ELF-1 (cell line): ENCODE measurements around the gene VIPAS39.
"Not testable (repeated sequence)": the region's sequence is repeated elsewhere in the genome, so short reads cannot be mapped to it uniquely, and the experiment has no call there.

Experiments used
- DNase-seq: peaks from one replicate; pipeline ENCODE4 v3.0.0-alpha.2; 2016; ENCODE audit warnings: low read depth, low spot score

The VIPAS39 gene

DNA sequence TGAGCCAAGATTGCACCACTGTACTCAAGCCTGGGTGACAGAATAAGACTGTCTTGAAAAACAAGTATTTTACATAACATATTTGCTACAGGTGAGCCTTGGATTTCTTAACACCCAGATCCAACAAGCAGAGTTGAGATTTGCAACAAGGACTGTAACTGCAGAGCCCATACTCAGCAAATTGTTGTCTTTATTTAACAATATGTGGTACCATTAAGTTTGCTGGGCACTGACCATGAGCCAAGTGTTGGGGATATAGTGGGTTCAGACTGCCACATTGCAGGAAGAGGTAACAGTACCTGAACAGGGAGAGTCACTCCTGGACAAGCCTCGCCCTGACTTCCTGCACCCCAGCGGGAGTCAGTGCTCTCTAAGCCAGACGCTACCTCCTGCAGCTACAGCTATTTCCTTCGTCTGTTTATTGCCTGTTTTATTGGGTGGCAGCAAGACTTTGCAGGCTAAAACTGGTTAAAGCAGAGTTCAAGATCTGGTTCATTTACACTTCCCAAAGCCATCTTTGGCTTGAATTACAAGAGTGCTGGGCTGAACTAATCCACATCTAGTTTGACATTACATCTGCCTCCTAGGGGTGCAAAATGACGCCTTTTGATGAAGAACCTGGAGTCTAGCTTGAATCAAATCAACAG, 12.9 kb upstream of the VIPAS39 start:
- DNase-seq = peak; percentile 34

- DNase-seq = no peak
Measured at GRCh38 chr14:77469539-77469938, 12.1 kb upstream of the VIPAS39 start.

- no peak for DNase-seq
Measured at GRCh38 chr14:77469067-77469505, 11.7 kb upstream of the VIPAS39 start.

DNA sequence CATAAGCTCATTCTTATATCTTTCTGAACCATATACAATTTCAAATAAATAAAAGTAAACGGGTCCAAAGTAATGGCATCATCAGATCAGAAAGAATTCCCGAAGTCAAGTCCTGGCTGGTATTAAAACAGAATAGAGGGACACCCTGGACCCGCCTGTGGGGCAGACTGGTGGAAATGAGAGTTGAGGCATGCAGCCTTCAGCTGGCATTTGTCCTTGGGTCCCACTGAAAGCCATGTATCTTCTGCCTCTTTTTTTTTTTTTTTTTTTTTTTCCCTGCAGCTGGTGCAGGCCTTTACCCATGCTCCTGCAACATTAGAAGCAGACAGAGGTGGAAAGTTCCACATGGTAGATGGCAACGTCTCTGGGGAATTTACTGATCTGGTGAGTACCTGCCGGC, 10.4 kb upstream of the VIPAS39 start:
- no peak for DNase-seq

DNA sequence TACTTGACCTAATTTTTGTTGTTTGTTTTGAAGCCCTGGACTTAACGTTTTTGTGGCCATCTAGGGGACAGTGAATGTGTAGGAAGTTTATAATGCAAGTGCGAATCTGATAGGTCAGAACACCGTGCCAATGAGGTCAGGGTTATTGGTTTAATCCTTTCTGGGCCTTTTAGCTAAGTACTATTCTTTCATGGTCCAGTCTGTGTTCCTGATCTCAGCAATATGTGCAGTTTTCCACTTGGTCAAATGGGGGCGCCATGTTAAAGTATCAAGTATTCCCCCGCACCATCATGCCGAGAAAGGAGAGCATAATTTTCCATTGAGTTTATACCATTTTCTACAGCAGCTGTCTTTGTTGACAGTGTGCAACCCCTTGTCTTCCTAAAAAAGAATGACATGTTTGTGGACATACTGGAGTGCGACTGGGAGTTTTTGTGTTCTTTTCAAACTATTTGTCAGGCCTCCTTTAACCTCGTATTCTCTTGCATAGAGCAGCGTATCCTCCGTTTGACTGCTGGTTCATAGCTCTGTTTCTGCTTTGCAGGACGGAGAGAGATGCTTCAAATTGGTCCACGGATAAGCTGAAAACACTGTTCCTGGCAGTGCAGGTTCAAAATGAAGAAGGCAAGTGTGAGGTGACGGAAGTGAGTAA, 1.8 kb upstream of the VIPAS39 start:
- DNase-seq = peak; percentile 63

- DNase-seq = peak; percentile 71
Measured at GRCh38 chr14:77458249-77458950, 999 bp upstream of the VIPAS39 start.

DNA sequence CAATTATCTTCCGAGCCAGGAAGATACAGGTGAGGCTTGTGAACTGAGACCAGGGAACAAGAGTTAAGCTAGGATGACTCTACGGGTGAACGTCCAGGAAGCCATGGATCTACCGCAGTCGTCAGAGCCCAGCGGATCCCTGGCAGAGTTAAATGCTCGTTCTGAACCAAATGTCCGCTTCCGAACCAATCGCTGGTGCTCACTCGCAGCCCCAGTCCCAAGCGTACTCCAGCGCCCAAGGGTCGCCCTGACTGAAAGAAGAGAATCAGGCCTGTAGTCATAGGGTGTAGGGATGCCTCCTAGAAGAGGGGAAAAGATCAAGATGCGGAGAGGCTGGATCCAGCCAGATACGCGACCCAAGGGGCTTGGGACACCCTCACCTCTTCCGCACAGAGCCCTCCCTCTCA, 283 bp downstream of the VIPAS39 start:
- no peak for DNase-seq

GRCh38 chr14:77455966-77456640, 1.3 kb downstream of the VIPAS39 start:
- DNase-seq = no peak

DNA sequence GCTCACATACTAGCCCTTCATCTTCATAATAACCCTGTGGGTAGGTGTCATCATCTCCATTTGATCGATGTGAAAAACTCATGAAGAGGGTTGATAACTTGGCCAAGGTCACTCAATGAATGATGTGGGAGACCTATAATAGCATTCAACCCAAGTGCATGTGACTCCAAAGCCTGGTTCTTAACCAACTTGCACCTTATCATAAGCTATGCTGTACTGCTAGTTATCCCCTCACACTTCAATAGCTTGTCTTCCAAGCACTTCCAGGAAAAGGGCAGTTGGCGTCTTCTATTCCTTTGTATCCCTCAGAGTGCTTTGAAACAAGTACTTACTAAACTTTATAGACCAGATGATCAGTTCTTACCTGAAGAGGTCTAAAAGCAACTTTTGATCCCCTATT, 15.2 kb downstream of the VIPAS39 start:
- DNase-seq = no peak

GRCh38 chr14:77439861-77440260, 17.5 kb downstream of the VIPAS39 start:
- DNase-seq = no peak

DNA sequence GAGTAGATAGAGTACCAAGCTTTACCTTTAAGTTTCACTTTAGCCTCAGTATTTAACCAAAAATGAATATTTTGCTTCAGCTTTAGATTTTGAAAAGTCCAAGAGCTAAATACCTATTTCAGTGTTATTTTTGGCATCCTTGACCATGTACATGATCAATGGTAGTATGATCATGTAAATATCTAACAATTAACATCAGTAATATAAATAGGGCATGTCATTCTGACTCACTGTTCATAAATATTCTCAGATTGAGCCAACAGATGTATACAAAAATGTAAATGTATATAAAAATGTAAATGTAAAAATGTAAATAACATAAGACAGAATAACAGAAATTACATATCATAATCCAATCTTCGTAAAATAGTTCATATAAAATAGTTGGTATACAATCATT, 18.8 kb downstream of the VIPAS39 start:
- DNase-seq = no peak

GRCh38 chr14:77436042-77436441, 21.4 kb downstream of the VIPAS39 start:
- no peak for DNase-seq

GRCh38 chr14:77426396-77426795, 31.0 kb downstream of the VIPAS39 start:
- no peak for DNase-seq

DNA sequence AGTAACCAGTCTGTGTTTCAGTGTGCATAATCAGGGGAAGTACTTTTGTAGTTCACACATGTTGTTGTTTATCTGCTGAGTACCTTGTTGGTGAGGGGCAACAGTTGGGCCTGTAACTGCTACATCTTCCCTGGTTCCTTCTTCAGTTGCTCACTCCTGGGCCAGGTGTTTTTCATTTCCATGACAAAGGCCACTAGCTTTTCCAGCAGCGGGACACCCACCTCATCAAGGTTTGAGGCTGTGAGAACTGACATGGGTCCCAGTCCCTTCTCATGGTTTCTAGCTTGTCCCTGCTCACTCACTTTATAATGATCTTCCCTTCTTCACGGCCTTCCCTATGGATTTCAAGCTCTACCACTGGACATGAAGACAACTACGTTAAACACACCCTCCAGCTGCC, 32.5 kb downstream of the VIPAS39 start:
- DNase-seq = no peak

- no peak for DNase-seq
Measured at GRCh38 chr14:77423423-77423822, 34.0 kb downstream of the VIPAS39 start, which contains the start of gene NOXRED1. TSS of gene NOXRED1 (minus strand) at chr14:77423523. CDS start at chr14:77422889, 634 bp downstream.

DNA sequence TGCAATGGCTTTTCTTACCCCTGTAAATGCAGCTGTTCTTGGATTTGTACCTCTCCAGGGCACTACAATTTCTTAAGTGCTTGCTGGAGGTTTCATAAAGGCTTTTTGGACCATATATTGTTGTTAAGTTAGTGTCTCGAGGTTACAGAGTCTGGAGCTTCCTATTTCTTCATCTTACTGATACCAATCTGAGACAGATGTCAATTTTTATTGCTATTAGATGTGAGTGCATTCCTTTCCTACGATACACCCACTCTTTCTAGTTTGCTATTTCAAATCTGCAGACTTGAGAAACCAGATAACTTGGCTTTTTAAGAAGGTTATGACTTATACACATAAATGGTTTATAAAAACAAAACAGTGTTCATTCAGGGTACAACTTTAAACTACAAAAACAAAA, 36.2 kb downstream of the VIPAS39 start:
- no peak for DNase-seq

- no peak for DNase-seq
Measured at GRCh38 chr14:77416836-77417235, 40.6 kb downstream of the VIPAS39 start.

- DNase-seq = not testable (repeated sequence)
Measured at GRCh38 chr14:77416098-77416497, 41.3 kb downstream of the VIPAS39 start.

DNA sequence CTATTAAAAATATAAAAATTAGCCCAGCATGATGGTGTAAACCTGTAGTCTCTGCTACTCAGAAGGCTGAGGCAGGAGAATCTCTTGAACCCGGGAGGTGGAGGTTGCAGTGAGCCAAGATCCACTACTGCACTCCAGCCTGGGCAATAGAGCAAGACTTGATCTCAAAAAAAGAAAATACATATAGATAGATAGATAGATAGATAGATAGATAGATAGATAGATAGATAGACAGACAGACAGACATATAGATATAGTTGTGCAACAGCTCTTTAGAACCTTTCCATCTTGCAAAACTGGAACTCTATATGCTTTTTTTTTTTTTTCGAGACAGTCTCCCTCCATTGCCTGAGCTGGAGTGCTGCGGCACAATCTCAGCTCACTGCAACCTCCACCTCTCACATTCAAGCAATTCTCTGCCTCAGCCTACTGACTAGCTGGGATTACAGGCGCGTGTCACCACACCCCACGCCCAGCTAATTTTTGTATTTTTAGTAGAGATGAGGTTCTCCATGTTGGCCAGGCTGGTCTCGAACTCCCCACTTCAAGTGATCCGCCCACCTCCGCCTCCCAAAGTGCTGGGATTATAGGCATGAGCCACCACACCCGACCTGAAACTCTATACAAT, 41.9 kb downstream of the VIPAS39 start:
- DNase-seq = not testable (repeated sequence)

DNA sequence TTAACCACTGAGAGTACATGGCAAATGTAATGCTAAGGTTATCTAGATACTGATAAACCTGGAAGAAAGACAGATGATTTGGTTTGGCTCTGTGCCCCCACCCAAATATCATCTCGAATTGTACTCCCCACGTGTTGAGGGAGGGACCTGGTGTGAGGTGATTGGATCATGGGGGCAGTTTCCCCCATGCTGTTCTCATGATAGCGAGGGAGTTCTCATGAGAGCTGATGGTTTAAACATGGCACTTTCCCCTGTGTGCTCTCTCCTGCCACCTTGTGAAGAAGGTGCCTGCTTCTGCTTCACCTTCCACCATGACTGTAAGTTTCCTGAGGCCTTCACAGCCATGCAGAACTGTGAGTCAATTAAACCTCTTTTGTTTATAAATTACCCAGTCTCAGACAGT, 48.3 kb downstream of the VIPAS39 start:
- DNase-seq = peak; percentile 49

GRCh38 chr14:77407158-77407557, 50.2 kb downstream of the VIPAS39 start:
- no peak for DNase-seq

DNA sequence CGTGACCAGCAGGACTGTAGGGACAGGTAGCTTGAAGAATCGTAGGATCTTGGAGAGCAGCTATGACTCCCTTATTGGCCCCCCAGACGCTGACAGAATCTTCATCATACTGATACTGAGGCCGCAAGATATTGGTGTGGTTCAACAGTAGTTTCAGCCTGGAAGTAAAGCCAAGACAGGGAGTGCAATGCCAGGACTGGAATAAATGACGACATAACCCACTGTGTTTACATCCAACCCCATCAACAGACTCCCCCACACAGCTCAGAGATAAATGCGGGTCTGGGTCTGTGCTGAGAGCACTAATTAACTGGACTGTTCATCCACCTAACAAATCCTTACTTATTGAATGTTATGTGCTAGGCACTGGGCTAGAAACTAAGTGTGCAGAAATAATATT, 50.7 kb downstream of the VIPAS39 start:
- DNase-seq = no peak
